ENCODE data around the gene ANKRD12.

GRCh38 chr18:9196568-9196967 is 60.0 kb downstream of the ANKRD12 start:
- TF ChIP-seq POLR2AphosphoS5 (IDR thresholded peaks at IDR 0.05; ENCODE audit: low read depth, low read length) (no peak), TAF1 (IDR thresholded peaks at IDR 0.05; ENCODE audit: low read depth, low read length) (no peak), POLR2A (IDR thresholded peaks at IDR 0.05; ENCODE audit: low read depth, low read length) (no peak), POU2F2 (IDR thresholded peaks at IDR 0.05; ENCODE audit: low read depth, low read length) (no peak)
